Middle frontal gyrus (tissue), 1 donor: ENCODE results near the gene KCNH5.

ENCODE experiments used
- DNase-seq: peaks from one replicate; pipeline ENCODE4 v3.0.0-alpha.2; 2015; ENCODE audit warnings: low spot score; ENCODE audit errors: extremely low spot score

Gene KCNH5

GRCh38 chr14:62687818-62688217 lies 357.4 kb downstream of the KCNH5 start:
- DNase-seq, result no peak

- DNase-seq, result no peak
Observed at GRCh38 chr14:62684376-62684775, 360.9 kb downstream of the KCNH5 start.

GRCh38 chr14:62682208-62682607 lies 363.1 kb downstream of the KCNH5 start:
- no peak for DNase-seq

GRCh38 chr14:62674563-62675237 lies 370.6 kb downstream of the KCNH5 start:
- DNase-seq, result no peak

GRCh38 chr14:62673014-62673755 lies 372.1 kb downstream of the KCNH5 start:
- no peak for DNase-seq

GRCh38 chr14:62670526-62670925 lies 374.7 kb downstream of the KCNH5 start:
- DNase-seq, result no peak

- DNase-seq, result no peak
Observed at GRCh38 chr14:62667421-62667914, 377.8 kb downstream of the KCNH5 start.

GRCh38 chr14:62665286-62665685 lies 380.0 kb downstream of the KCNH5 start:
- no peak for DNase-seq

- DNase-seq, result no peak
Observed at GRCh38 chr14:62663456-62663821, 381.8 kb downstream of the KCNH5 start.

GRCh38 chr14:62662811-62663455 lies 382.3 kb downstream of the KCNH5 start:
- no peak for DNase-seq

- no peak for DNase-seq
Observed at GRCh38 chr14:62661818-62662217, 383.4 kb downstream of the KCNH5 start.

- no peak for DNase-seq
Observed at GRCh38 chr14:62658631-62659030, 386.6 kb downstream of the KCNH5 start.

GRCh38 chr14:62657376-62657775 lies 387.9 kb downstream of the KCNH5 start:
- DNase-seq, result no peak

GRCh38 chr14:62655166-62655565 lies 390.1 kb downstream of the KCNH5 start:
- DNase-seq, result no peak

GRCh38 chr14:62654641-62655040 lies 390.6 kb downstream of the KCNH5 start:
- DNase-seq, result peak; percentile 54
